22Rv1 (cell line): ENCODE measurements around the gene MVP.

Experiments used
- H3K27ac ChIP-seq: fragments of 450-650 bp; 2 replicates; pipeline ENCODE4 v1.5.1; 2017
- ZFX ChIP-seq: fragments of 450-650 bp; IDR thresholded peaks from 2 replicates; pipeline ENCODE4 v1.6.1; 2017; ENCODE audit warnings: antibody characterized with exemption, borderline replicate concordance
- TF ChIP-seq, protein P1 (sequence below): fragments of 450-650 bp; IDR thresholded peaks from 2 replicates; pipeline ENCODE4 v1.5.1; 2017; ENCODE audit warnings: mild to moderate bottlenecking

MVP gene

DNA sequence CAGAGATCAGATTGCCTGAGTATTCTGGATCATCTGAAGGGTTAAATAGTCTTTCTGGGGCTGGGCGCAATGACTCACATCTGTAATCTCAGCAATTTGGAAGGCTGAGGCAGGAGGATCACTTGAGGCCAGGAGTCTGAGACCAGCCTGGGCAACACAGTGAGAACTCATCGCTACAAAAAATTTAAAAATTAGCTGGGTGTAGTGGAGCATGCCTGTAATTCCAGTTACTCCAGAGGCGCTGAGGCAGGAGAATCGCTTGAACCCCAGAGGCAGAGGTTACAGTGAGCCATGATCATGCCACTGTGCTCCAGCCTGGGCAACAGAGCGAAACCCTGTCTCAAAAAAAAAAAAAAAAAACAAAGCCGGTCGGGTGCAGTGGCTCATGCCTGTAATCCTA is 15.7 kb downstream of the MVP start:
- no peak overlapping the region for H3K27ac ChIP-seq
- TF ChIP-seq, protein P1, sequence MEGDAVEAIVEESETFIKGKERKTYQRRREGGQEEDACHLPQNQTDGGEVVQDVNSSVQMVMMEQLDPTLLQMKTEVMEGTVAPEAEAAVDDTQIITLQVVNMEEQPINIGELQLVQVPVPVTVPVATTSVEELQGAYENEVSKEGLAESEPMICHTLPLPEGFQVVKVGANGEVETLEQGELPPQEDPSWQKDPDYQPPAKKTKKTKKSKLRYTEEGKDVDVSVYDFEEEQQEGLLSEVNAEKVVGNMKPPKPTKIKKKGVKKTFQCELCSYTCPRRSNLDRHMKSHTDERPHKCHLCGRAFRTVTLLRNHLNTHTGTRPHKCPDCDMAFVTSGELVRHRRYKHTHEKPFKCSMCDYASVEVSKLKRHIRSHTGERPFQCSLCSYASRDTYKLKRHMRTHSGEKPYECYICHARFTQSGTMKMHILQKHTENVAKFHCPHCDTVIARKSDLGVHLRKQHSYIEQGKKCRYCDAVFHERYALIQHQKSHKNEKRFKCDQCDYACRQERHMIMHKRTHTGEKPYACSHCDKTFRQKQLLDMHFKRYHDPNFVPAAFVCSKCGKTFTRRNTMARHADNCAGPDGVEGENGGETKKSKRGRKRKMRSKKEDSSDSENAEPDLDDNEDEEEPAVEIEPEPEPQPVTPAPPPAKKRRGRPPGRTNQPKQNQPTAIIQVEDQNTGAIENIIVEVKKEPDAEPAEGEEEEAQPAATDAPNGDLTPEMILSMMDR: no peak
- no peak for TF ChIP-seq ZFX

DNA sequence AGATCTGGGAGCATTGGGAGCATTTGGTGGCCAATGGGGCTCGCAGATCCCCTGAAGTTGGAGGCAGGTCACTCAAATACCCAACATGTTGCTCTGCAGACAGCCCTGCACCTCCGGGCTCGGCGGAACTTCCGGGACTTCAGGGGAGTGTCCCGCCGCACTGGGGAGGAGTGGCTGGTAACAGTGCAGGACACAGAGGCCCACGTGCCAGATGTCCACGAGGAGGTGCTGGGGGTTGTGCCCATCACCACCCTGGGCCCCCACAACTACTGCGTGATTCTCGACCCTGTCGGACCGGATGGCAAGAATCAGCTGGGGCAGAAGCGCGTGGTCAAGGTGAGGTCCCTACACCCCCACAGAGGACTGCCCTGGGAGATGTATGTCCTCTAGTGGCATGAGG is 16.4 kb downstream of the MVP start:
- no peak overlapping the region for H3K27ac ChIP-seq
- TF ChIP-seq, protein P1: no peak
- no peak for TF ChIP-seq ZFX

DNA sequence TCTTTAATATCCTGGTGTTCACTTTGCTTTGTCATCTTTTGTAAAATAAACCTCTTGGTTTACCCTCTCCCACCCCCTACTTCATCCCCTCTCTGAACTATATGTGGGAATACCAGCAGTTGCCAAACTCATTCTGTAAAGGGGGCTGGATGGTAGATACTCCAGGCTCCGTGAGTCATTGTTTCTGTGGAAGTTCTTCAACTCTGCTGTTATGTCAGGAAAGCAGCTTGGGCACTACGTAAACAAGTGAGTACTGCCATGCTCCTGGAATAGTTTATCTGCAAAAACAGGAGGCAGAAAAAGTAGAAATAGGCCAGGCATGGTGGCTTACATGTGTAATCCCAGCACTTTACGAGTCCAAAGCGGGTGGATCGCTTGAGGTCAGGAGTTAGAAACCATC is 17.6 kb downstream of the MVP start:
- no peak overlapping the region for H3K27ac ChIP-seq
- TF ChIP-seq, protein P1: no peak
- TF ChIP-seq ZFX: no peak

DNA sequence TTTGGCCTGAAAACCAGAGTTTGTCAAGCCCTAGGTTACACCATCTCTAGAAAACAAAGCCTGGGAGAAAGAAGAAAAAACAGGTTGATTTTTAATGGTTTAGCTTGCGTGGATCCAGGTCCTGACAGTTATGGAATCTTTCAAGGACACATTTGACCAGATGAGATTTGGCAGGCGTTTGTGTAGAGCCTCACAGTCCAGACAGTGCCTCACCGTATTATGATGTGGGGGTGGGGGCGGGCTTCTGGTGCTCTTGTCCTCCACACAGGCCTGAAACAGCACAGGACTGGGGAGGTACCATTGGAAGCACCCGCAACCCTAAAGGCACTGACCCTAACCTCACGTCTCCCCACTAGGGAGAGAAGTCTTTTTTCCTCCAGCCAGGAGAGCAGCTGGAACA is 19.6 kb downstream of the MVP start:
- H3K27ac ChIP-seq: no peak overlapping the region
- TF ChIP-seq ZFX: no peak
- TF ChIP-seq, protein P1: no peak

DNA sequence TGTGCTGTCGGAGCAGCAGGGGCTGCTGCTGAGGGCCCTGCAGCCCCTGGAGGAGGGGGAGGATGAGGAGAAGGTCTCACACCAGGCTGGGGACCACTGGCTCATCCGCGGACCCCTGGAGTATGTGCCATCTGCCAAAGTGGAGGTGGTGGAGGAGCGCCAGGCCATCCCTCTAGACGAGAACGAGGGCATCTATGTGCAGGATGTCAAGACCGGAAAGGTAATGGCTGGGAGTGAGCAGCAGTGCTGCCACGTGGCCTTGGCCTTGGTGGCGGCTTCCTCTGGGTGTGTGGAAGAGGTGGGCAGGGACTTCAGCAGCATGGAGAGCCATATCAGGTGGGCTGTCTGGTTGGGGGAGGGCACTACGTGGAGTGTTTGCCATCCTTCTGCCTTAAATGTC is 20.0 kb downstream of the MVP start:
- H3K27ac ChIP-seq: no peak overlapping the region
- TF ChIP-seq, protein P1: no peak
- no peak for TF ChIP-seq ZFX

DNA sequence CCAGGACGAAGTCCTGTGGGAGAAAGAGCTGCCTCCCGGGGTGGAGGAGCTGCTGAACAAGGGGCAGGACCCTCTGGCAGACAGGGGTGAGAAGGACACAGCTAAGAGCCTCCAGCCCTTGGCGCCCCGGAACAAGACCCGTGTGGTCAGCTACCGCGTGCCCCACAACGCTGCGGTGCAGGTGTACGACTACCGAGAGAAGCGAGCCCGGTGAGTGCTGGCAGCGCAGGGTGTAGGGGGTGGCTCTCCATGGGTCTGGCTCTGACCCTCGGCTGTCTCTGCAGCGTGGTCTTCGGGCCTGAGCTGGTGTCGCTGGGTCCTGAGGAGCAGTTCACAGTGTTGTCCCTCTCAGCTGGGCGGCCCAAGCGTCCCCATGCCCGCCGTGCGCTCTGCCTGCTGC is 21.4 kb downstream of the MVP start:
- TF ChIP-seq ZFX: no peak
- TF ChIP-seq, protein P1: no peak
- no peak overlapping the region for H3K27ac ChIP-seq

DNA sequence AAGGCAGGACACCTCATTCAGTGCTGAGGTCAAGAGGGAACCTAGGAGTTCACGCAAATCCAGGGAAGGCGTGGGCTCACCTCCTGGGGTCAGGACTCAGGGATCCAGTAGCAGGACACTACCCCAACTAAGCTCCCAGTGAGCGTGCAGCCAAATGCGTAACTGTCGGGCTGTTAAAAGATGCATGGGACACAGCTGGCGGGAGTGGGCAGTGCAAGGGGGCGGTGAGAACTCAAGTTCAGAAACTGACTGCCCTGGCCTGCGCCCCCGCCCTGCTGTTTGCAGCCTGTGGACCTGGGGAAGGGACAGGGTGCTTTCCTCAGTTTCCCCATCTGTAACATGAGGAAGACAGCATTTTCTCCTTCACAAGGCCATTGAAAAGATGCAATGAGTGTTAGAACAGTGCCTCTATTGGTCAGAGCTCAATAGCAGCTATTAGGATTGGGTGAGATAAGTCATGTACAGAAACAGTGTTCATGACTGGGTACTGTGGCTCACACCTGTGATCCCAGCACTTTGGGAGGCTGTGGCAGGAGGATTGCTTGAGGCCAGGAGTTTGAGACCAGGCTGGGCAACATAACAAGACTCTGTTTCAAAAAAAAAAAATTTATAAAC is 22.6 kb downstream of the MVP start:
- H3K27ac ChIP-seq: no peak overlapping the region
- TF ChIP-seq, protein P1: peak; percentile 15; the same call in 1 of the 2 replicates
- TF ChIP-seq ZFX: no peak
